MCF 10A (cell line): ENCODE data around the gene ZNF536. TPM values are rescaled to one million over a fixed set of nuclear protein-coding genes. Genes with fewer than 3 reads are reported as not detected.

ENCODE experiments used
- BruUV-seq: library from RNA; stranded (reverse); fragments of 400-500 nt; replicated peaks from 2 replicates; lab custom pipeline; 2021; lab: Mats Ljungman, UMichigan
- CTCF ChIA-PET: fragments of 300-600 bp; sonication (Branson Sonifier 250); formaldehyde crosslinking; extraction: SDS; loops from one replicate; lab custom pipeline; 2021; ENCODE audit warnings: antibody characterized with exemption, inconsistent platforms; lab: Yijun Ruan, JAX
- POLR2A ChIA-PET: fragments of 300-600, 350-650 bp; sonication (Branson Sonifier 250); formaldehyde crosslinking; extraction: SDS; loops from one replicate; lab custom pipeline; 2020; ENCODE audit warnings: antibody characterized with exemption, inconsistent platforms; lab: Yijun Ruan, JAX
- DNase-seq: peaks from one replicate; pipeline ENCODE4 v3.0.0-alpha.2; 2018; ENCODE audit not compliant: unreplicated experiment
- H3K27ac Mint-ChIP-seq: one replicate; pipeline ENCODE4 v1.8.0; 2022; ENCODE audit warnings: mild to moderate bottlenecking, low read depth, mixed read lengths; ENCODE audit not compliant: unreplicated experiment
- H3K27me3 Mint-ChIP-seq: one replicate; pipeline ENCODE4 v1.8.0; 2022; ENCODE audit warnings: mixed read lengths; ENCODE audit not compliant: insufficient read depth, unreplicated experiment
- H3K36me3 Mint-ChIP-seq: one replicate; pipeline ENCODE4 v1.8.0; 2022; ENCODE audit warnings: mild to moderate bottlenecking, moderate library complexity, mixed read lengths; ENCODE audit not compliant: insufficient read depth, unreplicated experiment
- H3K4me1 Mint-ChIP-seq: one replicate; pipeline ENCODE4 v1.8.0; 2022; ENCODE audit warnings: mixed read lengths; ENCODE audit not compliant: insufficient read depth, unreplicated experiment
- H3K4me3 Mint-ChIP-seq: one replicate; pipeline ENCODE4 v1.8.0; 2022; ENCODE audit warnings: mild to moderate bottlenecking, moderate library complexity, mixed read lengths; ENCODE audit not compliant: unreplicated experiment
- H3K9me3 Mint-ChIP-seq: one replicate; pipeline ENCODE4 v1.8.0; 2022; ENCODE audit warnings: mixed read lengths; ENCODE audit not compliant: unreplicated experiment
- CTCF ChIP-seq: fragments of 200-600 bp; IDR thresholded peaks from one replicate; pipeline ENCODE4 v1.8.0; 2022; ENCODE audit warnings: antibody characterized with exemption, mild to moderate bottlenecking; ENCODE audit not compliant: unreplicated experiment
- intact Hi-C: fragments of 100-400 bp; cut with micrococcal nuclease; formaldehyde crosslinking; loops from 2 replicates; pipeline ENCODE4 v1.14.1; 2022
- total RNA-seq: library from RNA; stranded (reverse); gene quantifications from 2 replicates; pipeline ENCODE4 v1.2.3, GENCODE V29; 2022

ZNF536 gene
- total RNA-seq, 1 experiment from 2014 or later = not detected

GRCh38 chr19:30419568-30420180, 47.5 kb downstream of the ZNF536 start:
- intact Hi-C loops = no loop called here
- ChIA-PET POLR2A (no interaction called here), CTCF (no interaction called here)
- no peak for TF ChIP-seq CTCF
- BruUV-seq = no TSS peak
- H3K4me3 Mint-ChIP-seq = no peak overlapping the region
- no peaks in the 10 kb centered on the region for H3K27me3 Mint-ChIP-seq
- no peak overlapping the region for H3K27ac Mint-ChIP-seq
- DNase-seq = no peak
- H3K36me3 Mint-ChIP-seq = no peaks in the 10 kb centered on the region
- no peaks in the 10 kb centered on the region for H3K4me1 Mint-ChIP-seq
- H3K9me3 Mint-ChIP-seq = peaks cover 28% of the 10 kb centered on the region

- no peak for DNase-seq
- POLR2A ChIA-PET = no interaction called here
- Mint-ChIP-seq H3K27me3 (no peaks in the 10 kb centered on the region), H3K9me3 (peaks cover 28% of the 10 kb centered on the region), H3K27ac (no peak overlapping the region), H3K4me3 (no peak overlapping the region), H3K36me3 (no peaks in the 10 kb centered on the region), H3K4me1 (no peaks in the 10 kb centered on the region)
- no TSS peak for BruUV-seq
- CTCF ChIA-PET = no interaction called here
- intact Hi-C loops = no loop called here
- no peak for TF ChIP-seq CTCF
Measured at GRCh38 chr19:30420316-30420715, 48.1 kb downstream of the ZNF536 start.

- Mint-ChIP-seq H3K4me1 (no peaks in the 10 kb centered on the region), H3K4me3 (no peak overlapping the region), H3K27me3 (no peaks in the 10 kb centered on the region), H3K27ac (no peak overlapping the region), H3K36me3 (no peaks in the 10 kb centered on the region), H3K9me3 (peaks cover 30% of the 10 kb centered on the region)
- no peak for DNase-seq
- ChIA-PET CTCF (no interaction called here), POLR2A (no interaction called here)
- no peak for TF ChIP-seq CTCF
- no TSS peak for BruUV-seq
- intact Hi-C loops = no loop called here
Measured at GRCh38 chr19:30420881-30421280, 48.7 kb downstream of the ZNF536 start.

GRCh38 chr19:30421571-30421970, 49.4 kb downstream of the ZNF536 start:
- intact Hi-C loops = no loop called here
- ChIA-PET POLR2A (no interaction called here), CTCF (no interaction called here)
- no peak for TF ChIP-seq CTCF
- Mint-ChIP-seq H3K4me1 (no peaks in the 10 kb centered on the region), H3K27me3 (no peaks in the 10 kb centered on the region), H3K27ac (no peak overlapping the region), H3K36me3 (no peaks in the 10 kb centered on the region), H3K4me3 (no peak overlapping the region), H3K9me3 (peaks cover 32% of the 10 kb centered on the region)
- no TSS peak for BruUV-seq
- no peak for DNase-seq
